Measurements from ENCODE around the gene MPL. TPM values are rescaled to one million over a fixed set of nuclear protein-coding genes. Genes with fewer than 3 reads are reported as not detected.

Gene MPL
- total RNA-seq, 1 donor from 2014 or later = not detected

GRCh38 chr1:43306688-43307457 lies 30.7 kb upstream of the MPL start:
- no peak for DNase-seq

GRCh38 chr1:43307458-43308158 lies 30.0 kb upstream of the MPL start:
- DNase-seq = no peak

- no peak for DNase-seq
Measured at GRCh38 chr1:43308635-43309404, 28.8 kb upstream of the MPL start.

- DNase-seq = no peak
Measured at GRCh38 chr1:43309405-43310025, 28.1 kb upstream of the MPL start.

GRCh38 chr1:43311521-43311920 lies 26.1 kb upstream of the MPL start:
- DNase-seq = no peak

- DNase-seq = no peak
Measured at GRCh38 chr1:43312212-43312623, 25.4 kb upstream of the MPL start.

GRCh38 chr1:43312663-43313515 lies 24.7 kb upstream of the MPL start:
- DNase-seq = no peak

- DNase-seq = no peak
Measured at GRCh38 chr1:43313771-43314170, 23.8 kb upstream of the MPL start.

GRCh38 chr1:43314233-43314632 lies 23.4 kb upstream of the MPL start:
- DNase-seq = no peak

- no peak for DNase-seq
Measured at GRCh38 chr1:43315481-43315880, 22.1 kb upstream of the MPL start.

GRCh38 chr1:43315963-43316737 lies 21.5 kb upstream of the MPL start:
- DNase-seq = no peak

GRCh38 chr1:43316738-43317520 lies 20.7 kb upstream of the MPL start:
- DNase-seq = no peak

- no peak for DNase-seq
Measured at GRCh38 chr1:43317817-43318471, 19.7 kb upstream of the MPL start.

- DNase-seq = no peak
Measured at GRCh38 chr1:43318831-43319230, 18.8 kb upstream of the MPL start.

- no peak for DNase-seq
Measured at GRCh38 chr1:43319288-43319687, 18.3 kb upstream of the MPL start.

- DNase-seq = no peak
Measured at GRCh38 chr1:43319766-43320165, 17.9 kb upstream of the MPL start.

GRCh38 chr1:43321331-43321891 lies 16.2 kb upstream of the MPL start:
- DNase-seq = no peak

GRCh38 chr1:43322506-43322905 lies 15.1 kb upstream of the MPL start:
- no peak for DNase-seq

GRCh38 chr1:43324810-43325209 lies 12.8 kb upstream of the MPL start:
- DNase-seq = no peak

All from tongue (tissue), 2 donors.